ENCODE results near the gene SPTBN2. TPM values are rescaled to one million over a fixed set of nuclear protein-coding genes. Genes with fewer than 3 reads are reported as not detected.

Gene SPTBN2
- total RNA-seq, 1 donor from 2014 or later, result 1.7 TPM

- intact Hi-C loops (cut with DNase I), result no loop called here
- DNase-seq (ENCODE audit: low spot score), result peak; percentile 43
Measured at GRCh38 chr11:66687831-66688281, 41.2 kb downstream of the SPTBN2 start.

GRCh38 chr11:66686801-66687750 lies 41.9 kb downstream of the SPTBN2 start:
- DNase-seq (ENCODE audit: low spot score), result no peak
- intact Hi-C loops (cut with DNase I), result no loop called here

- intact Hi-C loops (cut with DNase I), result no loop called here
- peak; percentile 60 for DNase-seq (ENCODE audit: low spot score)
Measured at GRCh38 chr11:66686100-66686785, 42.8 kb downstream of the SPTBN2 start.

GRCh38 chr11:66685276-66686099 lies 43.5 kb downstream of the SPTBN2 start:
- DNase-seq (ENCODE audit: low spot score), result peak; percentile 60
- intact Hi-C loops (cut with DNase I), result no loop called here

GRCh38 chr11:66684635-66685034 lies 44.4 kb downstream of the SPTBN2 start:
- intact Hi-C loops (cut with DNase I), result no loop called here
- DNase-seq (ENCODE audit: low spot score), result peak; percentile 2

GRCh38 chr11:66683877-66684276 lies 45.1 kb downstream of the SPTBN2 start:
- DNase-seq (ENCODE audit: low spot score), result no peak
- intact Hi-C loops (cut with DNase I), result no loop called here

- no peak for DNase-seq (ENCODE audit: low spot score)
- intact Hi-C loops (cut with DNase I), result no loop called here
Measured at GRCh38 chr11:66680966-66681645, 47.9 kb downstream of the SPTBN2 start.

- peak; percentile 98 for DNase-seq (ENCODE audit: low spot score)
- intact Hi-C loops (cut with DNase I), result loop anchor here (1.0 to 5.0 kb wide), 6 partner anchors 40 to 270 kb away; partner anchors contain the start of genes CCDC87, CCS, MRPL11 and RBM14
Measured at GRCh38 chr11:66677599-66678375, 51.2 kb downstream of the SPTBN2 start, which contains the start of gene RBM4B. Gene RBM4B (minus strand): TSS chr11:66677887. CDS start chr11:66677079, 808 bp downstream.

GRCh38 chr11:66676931-66677598 lies 52.0 kb downstream of the SPTBN2 start:
- intact Hi-C loops (cut with DNase I), result loop anchor here (5.0 kb wide), 4 partner anchors 40 to 270 kb away; partner anchors contain the start of genes CCDC87, CCS, MRPL11 and RBM4
- no peak for DNase-seq (ENCODE audit: low spot score)

GRCh38 chr11:66676282-66676919 lies 52.6 kb downstream of the SPTBN2 start:
- DNase-seq (ENCODE audit: low spot score), result no peak
- intact Hi-C loops (cut with DNase I), result loop anchor here (5.0 kb wide), 4 partner anchors 39 to 269 kb away; partner anchors contain the start of genes CCDC87, CCS, MRPL11 and RBM4

- intact Hi-C loops (cut with DNase I), result loop anchor here (5.0 kb wide), 4 partner anchors 38 to 268 kb away; partner anchors contain the start of genes CCDC87, CCS, MRPL11 and RBM4
- no peak for DNase-seq (ENCODE audit: low spot score)
Measured at GRCh38 chr11:66674964-66675602, 53.9 kb downstream of the SPTBN2 start.

GRCh38 chr11:66670816-66671215 lies 58.2 kb downstream of the SPTBN2 start:
- intact Hi-C loops (cut with DNase I), result no loop called here
- no peak for DNase-seq (ENCODE audit: low spot score)

GRCh38 chr11:66665369-66665768 lies 63.6 kb downstream of the SPTBN2 start:
- intact Hi-C loops (cut with DNase I), result no loop called here
- DNase-seq (ENCODE audit: low spot score), result no peak

GRCh38 chr11:66663741-66664296 lies 65.2 kb downstream of the SPTBN2 start:
- intact Hi-C loops (cut with DNase I), result no loop called here
- no peak for DNase-seq (ENCODE audit: low spot score)

- no peak for DNase-seq (ENCODE audit: low spot score)
- intact Hi-C loops (cut with DNase I), result no loop called here
Measured at GRCh38 chr11:66659763-66660162, 69.3 kb downstream of the SPTBN2 start.

GRCh38 chr11:66653123-66653522 lies 75.9 kb downstream of the SPTBN2 start:
- intact Hi-C loops (cut with DNase I), result no loop called here
- DNase-seq (ENCODE audit: low spot score), result no peak
